Smooth muscle cell (in vitro differentiated cells): ENCODE data around the gene HELZ. TPM values are rescaled to one million over a fixed set of nuclear protein-coding genes. Genes with fewer than 3 reads are reported as not detected.

Experiments
- DNase-seq: peaks from one replicate; lab custom pipeline; 2025; ENCODE audit not compliant: unreplicated experiment; lab: John Stamatoyannopoulos, UW
- H2AFZ ChIP-seq: fragments of 200-600 bp; sonication (generic); 2 replicates; pipeline ENCODE4 v1.6.0; 2016; ENCODE audit warnings: antibody characterized with exemption, low read depth, mild to moderate bottlenecking
- H3F3A ChIP-seq: fragments of 200-600 bp; sonication (generic); 2 replicates; pipeline ENCODE4 v1.6.0; 2017; ENCODE audit warnings: antibody characterized with exemption, low read depth
- H3K27ac ChIP-seq: fragments of 200-600 bp; sonication (generic); 2 replicates; pipeline ENCODE4 v1.5.1; 2016; ENCODE audit warnings: low read depth, mild to moderate bottlenecking
- H3K27me3 ChIP-seq: fragments of 200-600 bp; sonication (generic); 2 replicates; pipeline ENCODE4 v1.6.1; 2016; ENCODE audit warnings: low read depth, mild to moderate bottlenecking
- H3K36me3 ChIP-seq: fragments of 200-600 bp; sonication (generic); 2 replicates; pipeline ENCODE4 v1.5.1; 2016; ENCODE audit warnings: low read depth
- H3K4me1 ChIP-seq: fragments of 200-600 bp; sonication (generic); 2 replicates; pipeline ENCODE4 v1.5.1; 2016; ENCODE audit warnings: low read depth
- H3K4me2 ChIP-seq: fragments of 200-600 bp; sonication (generic); 2 replicates; pipeline ENCODE4 v1.6.0; 2016; ENCODE audit warnings: mild to moderate bottlenecking
- H3K4me3 ChIP-seq: fragments of 200-600 bp; sonication (generic); 2 replicates; pipeline ENCODE4 v1.5.1; 2016; ENCODE audit warnings: mild to moderate bottlenecking
- H3K79me2 ChIP-seq: fragments of 200-600 bp; sonication (generic); 2 replicates; pipeline ENCODE4 v1.6.0; 2016; ENCODE audit warnings: low read depth, mild to moderate bottlenecking
- H3K9ac ChIP-seq: fragments of 200-600 bp; sonication (generic); 2 replicates; pipeline ENCODE4 v1.6.0; 2016; ENCODE audit warnings: low read depth
- H3K9me3 ChIP-seq: fragments of 200-600 bp; sonication (generic); replicated peaks from 2 replicates; pipeline ENCODE4 v1.5.1; 2016; ENCODE audit warnings: low read depth
- H4K20me1 ChIP-seq: fragments of 200-600 bp; sonication (generic); 2 replicates; pipeline ENCODE4 v1.6.0; 2016; ENCODE audit warnings: low read depth
- WGBS: methylation state at CpG from one replicate; pipeline ENCODE4 v1.1.7; 2016; ENCODE audit warnings: low lambda C conversion rate; 5-methylcytosine and 5-hydroxymethylcytosine counted together
- polyA plus RNA-seq: library from polyadenylated mRNA; unstranded; fragments of >200 nt; fragmentation: Nextera tagmentation; extraction: Ambion mirVana; gene quantifications from 2 replicates; pipeline ENCODE4 v1.2.1, GENCODE V29; 2016
- total RNA-seq: library from RNA; depleted of rRNA; stranded (reverse); fragments of >200 nt; gene quantifications from 2 replicates; pipeline ENCODE4 v1.2.3, GENCODE V29; 2014
- TF ChIP-seq, protein P1 (sequence below): fragments of 200-600 bp; sonication (generic); IDR thresholded peaks from 2 replicates; pipeline ENCODE4 v1.5.1; 2017; ENCODE audit warnings: borderline replicate concordance, mild to moderate bottlenecking, antibody characterized with exemption; ENCODE audit not compliant: insufficient read depth, poor library complexity, severe bottlenecking

The HELZ gene
- total and polyA plus RNA-seq, 2 experiments from 2014 or later = 18.8 to 34.4 TPM

DNA sequence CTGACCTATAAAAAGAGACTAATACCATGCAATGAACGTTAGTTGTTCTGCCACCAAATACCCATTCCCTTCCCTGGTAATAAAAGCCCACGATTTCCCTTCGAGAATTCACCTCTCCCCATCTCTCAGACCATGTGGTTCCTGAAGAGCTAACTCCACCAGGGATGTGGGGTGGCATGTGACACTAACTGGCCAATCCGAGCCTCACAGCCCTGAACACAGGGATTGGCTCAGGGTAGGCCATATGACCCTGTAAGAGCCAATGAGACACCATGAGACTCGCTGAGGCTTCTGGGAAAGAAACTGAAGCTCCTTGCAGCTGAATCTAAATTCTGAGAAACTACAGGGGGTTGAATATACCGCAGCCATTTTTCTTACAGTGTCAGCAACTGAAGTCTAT lies 21.1 kb downstream of the HELZ start:
- 78% methylated on average over 6 of the region's 6 CpGs for WGBS
- DNase-seq = no peak
- H3K9me3 ChIP-seq = no peaks in the 10 kb centered on the region
- peak overlapping the region; percentile 63 for H3K4me2 ChIP-seq
- H3K36me3 ChIP-seq = no peaks in the 10 kb centered on the region
- peaks cover 3% of the 10 kb centered on the region for H3K4me1 ChIP-seq
- H4K20me1 ChIP-seq = peaks cover 86% of the 10 kb centered on the region
- peaks cover 69% of the 10 kb centered on the region for H3K79me2 ChIP-seq
- TF ChIP-seq, protein P1, sequence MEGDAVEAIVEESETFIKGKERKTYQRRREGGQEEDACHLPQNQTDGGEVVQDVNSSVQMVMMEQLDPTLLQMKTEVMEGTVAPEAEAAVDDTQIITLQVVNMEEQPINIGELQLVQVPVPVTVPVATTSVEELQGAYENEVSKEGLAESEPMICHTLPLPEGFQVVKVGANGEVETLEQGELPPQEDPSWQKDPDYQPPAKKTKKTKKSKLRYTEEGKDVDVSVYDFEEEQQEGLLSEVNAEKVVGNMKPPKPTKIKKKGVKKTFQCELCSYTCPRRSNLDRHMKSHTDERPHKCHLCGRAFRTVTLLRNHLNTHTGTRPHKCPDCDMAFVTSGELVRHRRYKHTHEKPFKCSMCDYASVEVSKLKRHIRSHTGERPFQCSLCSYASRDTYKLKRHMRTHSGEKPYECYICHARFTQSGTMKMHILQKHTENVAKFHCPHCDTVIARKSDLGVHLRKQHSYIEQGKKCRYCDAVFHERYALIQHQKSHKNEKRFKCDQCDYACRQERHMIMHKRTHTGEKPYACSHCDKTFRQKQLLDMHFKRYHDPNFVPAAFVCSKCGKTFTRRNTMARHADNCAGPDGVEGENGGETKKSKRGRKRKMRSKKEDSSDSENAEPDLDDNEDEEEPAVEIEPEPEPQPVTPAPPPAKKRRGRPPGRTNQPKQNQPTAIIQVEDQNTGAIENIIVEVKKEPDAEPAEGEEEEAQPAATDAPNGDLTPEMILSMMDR = no peak
- peak overlapping the region; percentile 50 for H3K27ac ChIP-seq
- no peak overlapping the region for H3K4me3 ChIP-seq
- H2AFZ ChIP-seq = no peak overlapping the region
- H3K27me3 ChIP-seq = no peaks in the 10 kb centered on the region
- peaks cover 3% of the 10 kb centered on the region for H3F3A ChIP-seq
- H3K9ac ChIP-seq = no peak overlapping the region

DNA sequence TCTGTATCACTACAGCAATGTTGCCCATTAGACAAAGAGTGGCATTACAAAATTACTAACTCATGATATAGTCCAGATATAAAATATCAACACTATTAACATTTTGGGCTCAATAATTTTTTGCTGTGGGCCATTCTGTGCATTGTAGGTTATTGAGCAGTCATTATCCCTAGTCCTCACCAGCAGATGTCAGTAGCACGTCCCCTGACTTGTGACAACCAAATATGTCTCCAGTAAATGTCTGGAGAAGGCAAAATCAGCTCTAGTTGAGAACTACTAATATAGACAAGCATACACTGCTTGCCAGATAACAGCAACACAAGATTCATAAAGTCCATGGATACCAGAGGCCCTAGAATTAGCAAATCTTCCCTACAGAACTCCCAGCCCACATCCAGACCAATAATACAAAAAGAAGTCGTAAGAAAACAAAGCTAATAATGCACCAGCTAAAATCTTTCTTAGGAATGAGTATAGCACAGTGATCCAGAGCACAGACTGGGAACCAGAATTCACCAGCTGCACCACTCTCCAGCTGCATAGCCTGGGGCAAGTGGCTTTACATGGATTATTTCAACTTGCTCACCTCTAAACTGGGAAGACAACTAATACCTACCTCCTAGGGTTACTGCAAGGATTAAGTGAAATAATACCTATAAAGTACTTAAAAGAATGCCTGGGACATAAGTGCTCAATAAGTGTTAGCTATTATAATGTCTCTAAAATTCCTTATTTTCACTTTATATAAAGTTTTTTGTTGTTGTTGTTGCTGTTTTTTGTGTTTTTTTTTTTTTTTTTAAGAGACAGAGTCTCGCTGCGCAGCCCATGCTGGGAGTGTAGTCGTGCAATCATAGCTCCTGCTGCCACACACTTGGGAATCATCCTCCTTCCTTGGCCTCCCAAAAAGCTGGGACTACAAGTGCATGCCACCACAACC lies 23.7 kb downstream of the HELZ start:
- H3K79me2 ChIP-seq = peaks cover 52% of the 10 kb centered on the region
- H3K27me3 ChIP-seq = no peaks in the 10 kb centered on the region
- no peak overlapping the region for H3K9ac ChIP-seq
- H3K4me1 ChIP-seq = peaks cover 3% of the 10 kb centered on the region
- peaks cover 3% of the 10 kb centered on the region for H3F3A ChIP-seq
- TF ChIP-seq, protein P1 = peak; percentile 50
- H4K20me1 ChIP-seq = peaks cover 88% of the 10 kb centered on the region
- no peak for DNase-seq
- H3K27ac ChIP-seq = peak overlapping the region; percentile 29
- 75% methylated on average over 5 of the region's 5 CpGs for WGBS
- H3K9me3 ChIP-seq = no peaks in the 10 kb centered on the region
- H2AFZ ChIP-seq = no peak overlapping the region
- H3K4me2 ChIP-seq = peak overlapping the region; percentile 27
- H3K4me3 ChIP-seq = no peak overlapping the region
- no peaks in the 10 kb centered on the region for H3K36me3 ChIP-seq

DNA sequence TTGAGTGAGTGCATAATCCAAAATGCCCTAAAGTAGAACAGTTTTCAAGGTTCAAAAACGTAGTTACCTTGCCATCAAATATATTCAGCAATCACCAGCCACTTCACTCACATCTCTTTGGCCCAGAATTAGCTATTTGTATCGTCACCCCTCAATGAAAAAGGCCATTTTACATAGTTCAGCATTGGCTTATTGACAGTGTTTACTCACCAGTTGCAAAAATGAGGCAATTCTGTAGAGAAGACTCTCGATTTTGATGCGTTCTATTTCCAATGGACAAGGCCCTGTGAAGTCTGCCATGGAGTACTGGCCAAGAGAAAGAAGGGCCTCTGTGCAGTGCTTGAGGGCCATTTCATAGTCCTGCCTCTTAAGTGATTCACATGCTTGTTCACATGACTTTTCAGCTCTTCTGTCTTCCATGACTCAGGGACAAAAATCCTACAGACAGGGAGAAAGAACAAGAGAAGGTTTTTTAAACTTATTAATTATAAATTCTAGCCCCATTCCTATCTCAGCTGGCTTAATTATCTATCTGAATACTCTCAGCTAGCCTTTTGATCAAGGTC lies 26.5 kb downstream of the HELZ start:
- no peak overlapping the region for H3K4me3 ChIP-seq
- H3K9me3 ChIP-seq = no peaks in the 10 kb centered on the region
- no peak overlapping the region for H3K4me2 ChIP-seq
- DNase-seq = no peak
- over 99% methylated on average over 4 of the region's 4 CpGs for WGBS
- H4K20me1 ChIP-seq = peaks cover 74% of the 10 kb centered on the region
- TF ChIP-seq, protein P1 = no peak
- H3K27ac ChIP-seq = peak overlapping the region; percentile 59
- H3K9ac ChIP-seq = no peak overlapping the region
- H2AFZ ChIP-seq = no peak overlapping the region
- no peaks in the 10 kb centered on the region for H3F3A ChIP-seq
- H3K4me1 ChIP-seq = peaks cover 3% of the 10 kb centered on the region
- H3K79me2 ChIP-seq = peaks cover 40% of the 10 kb centered on the region
- no peaks in the 10 kb centered on the region for H3K36me3 ChIP-seq
- no peaks in the 10 kb centered on the region for H3K27me3 ChIP-seq
